ENCODE data around the gene ADGRG3.
A peak's percentile ranks its signal among the peaks of the same experiment; 100 is the strongest.

The ADGRG3 gene

DNA sequence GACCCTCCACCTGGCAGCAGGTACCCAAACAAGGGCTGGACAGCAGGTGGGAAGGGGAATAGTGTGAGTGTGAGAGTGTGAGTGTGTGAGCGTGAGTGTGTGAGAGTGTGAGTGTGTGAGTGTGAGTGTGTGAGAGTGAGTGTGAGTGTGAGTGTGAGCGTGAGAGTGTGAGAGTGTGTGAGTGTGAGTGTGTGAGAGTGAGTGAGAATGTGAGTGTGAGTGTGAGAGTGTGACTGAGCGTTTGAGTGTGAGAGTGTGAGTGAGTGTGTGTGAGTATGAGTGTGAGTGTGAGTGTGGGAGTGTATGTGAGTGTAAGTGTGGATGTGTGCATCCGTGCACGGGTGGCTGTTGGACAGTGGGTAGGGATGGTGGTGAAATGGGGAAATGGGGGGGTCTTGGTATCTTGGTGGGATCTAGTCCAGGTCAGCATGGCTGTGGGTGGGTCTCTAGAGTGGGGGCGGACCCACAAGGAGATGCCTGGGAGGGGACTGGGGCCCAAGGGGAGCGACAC is 39.3 kb upstream of the ADGRG3 start (continued):
- no peak for TF ChIP-seq ZNF621 (tag by site-specific recombination; IDR thresholded peaks at IDR 0.05)
- TF ChIP-seq ZNF529 (tag by site-specific recombination; IDR thresholded peaks at IDR 0.05; ENCODE audit: insufficient replicate concordance): no peak
- no peak for TF ChIP-seq ZBTB48 (tag by site-specific recombination; IDR thresholded peaks at IDR 0.05)
- TF ChIP-seq ZNF792 (tag by site-specific recombination; IDR thresholded peaks at IDR 0.05): 0 out of 2 replicates have a peak, but pooled peaks have one; percentile 45
- TF ChIP-seq ZNF544 (tag by site-specific recombination; IDR thresholded peaks at IDR 0.05): peak; percentile 39; the same call in 1 of the 2 replicates
- TF ChIP-seq ZNF140 (tag by site-specific recombination; IDR thresholded peaks at IDR 0.05): no peak
- TF ChIP-seq ZBTB21 (tag by site-specific recombination; IDR thresholded peaks at IDR 0.05): no peak
- no peak; the same call in 1 of the 2 replicates for TF ChIP-seq ZIC2 (tag by site-specific recombination; IDR thresholded peaks at IDR 0.05)
- TF ChIP-seq ZNF132 (tag by site-specific recombination; IDR thresholded peaks at IDR 0.05; ENCODE audit: borderline replicate concordance): no peak
- TF ChIP-seq SALL2 (tag by site-specific recombination; IDR thresholded peaks at IDR 0.05; ENCODE audit: borderline replicate concordance): no peak
- peak; percentile 65 for TF ChIP-seq ZNF335 (tag by site-specific recombination; conservative IDR thresholded peaks at IDR 0.05)
- no peak for TF ChIP-seq ZBTB1 (tag by site-specific recombination; IDR thresholded peaks at IDR 0.05)
- TF ChIP-seq ZNF169 (tag by site-specific recombination; IDR thresholded peaks at IDR 0.05): no peak
- TF ChIP-seq, protein P1, sequence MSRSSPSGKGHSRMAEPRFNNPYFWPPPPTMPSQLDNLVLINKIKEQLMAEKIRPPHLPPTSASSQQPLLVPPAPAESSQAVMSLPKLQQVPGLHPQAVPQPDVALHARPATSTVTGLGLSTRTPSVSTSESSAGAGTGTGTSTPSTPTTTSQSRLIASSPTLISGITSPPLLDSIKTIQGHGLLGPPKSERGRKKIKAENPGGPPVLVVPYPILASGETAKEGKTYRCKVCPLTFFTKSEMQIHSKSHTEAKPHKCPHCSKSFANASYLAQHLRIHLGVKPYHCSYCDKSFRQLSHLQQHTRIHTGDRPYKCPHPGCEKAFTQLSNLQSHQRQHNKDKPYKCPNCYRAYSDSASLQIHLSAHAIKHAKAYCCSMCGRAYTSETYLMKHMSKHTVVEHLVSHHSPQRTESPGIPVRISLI (tag by site-specific recombination; IDR thresholded peaks at IDR 0.05): no peak
- TF ChIP-seq ZNF302 (tag by site-specific recombination; IDR thresholded peaks at IDR 0.05; ENCODE audit: low read depth): peak; percentile 90
- TF ChIP-seq ZNF112 (tag by site-specific recombination; IDR thresholded peaks at IDR 0.05): no peak
- no peak for TF ChIP-seq ZNF223 (tag by site-specific recombination; IDR thresholded peaks at IDR 0.05)
- TF ChIP-seq ZNF76 (tag by site-specific recombination; IDR thresholded peaks at IDR 0.05; ENCODE audit: borderline replicate concordance, low read depth): 0 out of 2 replicates have a peak, but pooled peaks have one; percentile 53
- no peak for TF ChIP-seq ZSCAN16 (tag by site-specific recombination; IDR thresholded peaks at IDR 0.05)
- 0 out of 2 replicates have a peak, but pooled peaks have one; percentile 72 for TF ChIP-seq ZNF248 (tag by site-specific recombination; IDR thresholded peaks at IDR 0.05)
- TF ChIP-seq, protein P2, sequence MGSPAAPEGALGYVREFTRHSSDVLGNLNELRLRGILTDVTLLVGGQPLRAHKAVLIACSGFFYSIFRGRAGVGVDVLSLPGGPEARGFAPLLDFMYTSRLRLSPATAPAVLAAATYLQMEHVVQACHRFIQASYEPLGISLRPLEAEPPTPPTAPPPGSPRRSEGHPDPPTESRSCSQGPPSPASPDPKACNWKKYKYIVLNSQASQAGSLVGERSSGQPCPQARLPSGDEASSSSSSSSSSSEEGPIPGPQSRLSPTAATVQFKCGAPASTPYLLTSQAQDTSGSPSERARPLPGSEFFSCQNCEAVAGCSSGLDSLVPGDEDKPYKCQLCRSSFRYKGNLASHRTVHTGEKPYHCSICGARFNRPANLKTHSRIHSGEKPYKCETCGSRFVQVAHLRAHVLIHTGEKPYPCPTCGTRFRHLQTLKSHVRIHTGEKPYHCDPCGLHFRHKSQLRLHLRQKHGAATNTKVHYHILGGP (tag by site-specific recombination; IDR thresholded peaks at IDR 0.05): 0 out of 2 replicates have a peak, but pooled peaks have one; percentile 27
- no peak for TF ChIP-seq TRIM28 (IDR thresholded peaks at IDR 0.05; ENCODE audit: borderline replicate concordance, low read length)
- TF ChIP-seq ZBTB7A (tag by site-specific recombination; IDR thresholded peaks at IDR 0.05; ENCODE audit: low read depth): peak; percentile 92
- TF ChIP-seq, protein P3, sequence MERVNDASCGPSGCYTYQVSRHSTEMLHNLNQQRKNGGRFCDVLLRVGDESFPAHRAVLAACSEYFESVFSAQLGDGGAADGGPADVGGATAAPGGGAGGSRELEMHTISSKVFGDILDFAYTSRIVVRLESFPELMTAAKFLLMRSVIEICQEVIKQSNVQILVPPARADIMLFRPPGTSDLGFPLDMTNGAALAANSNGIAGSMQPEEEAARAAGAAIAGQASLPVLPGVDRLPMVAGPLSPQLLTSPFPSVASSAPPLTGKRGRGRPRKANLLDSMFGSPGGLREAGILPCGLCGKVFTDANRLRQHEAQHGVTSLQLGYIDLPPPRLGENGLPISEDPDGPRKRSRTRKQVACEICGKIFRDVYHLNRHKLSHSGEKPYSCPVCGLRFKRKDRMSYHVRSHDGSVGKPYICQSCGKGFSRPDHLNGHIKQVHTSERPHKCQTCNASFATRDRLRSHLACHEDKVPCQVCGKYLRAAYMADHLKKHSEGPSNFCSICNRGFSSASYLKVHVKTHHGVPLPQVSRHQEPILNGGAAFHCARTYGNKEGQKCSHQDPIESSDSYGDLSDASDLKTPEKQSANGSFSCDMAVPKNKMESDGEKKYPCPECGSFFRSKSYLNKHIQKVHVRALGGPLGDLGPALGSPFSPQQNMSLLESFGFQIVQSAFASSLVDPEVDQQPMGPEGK (tag by site-specific recombination; IDR thresholded peaks at IDR 0.05): no peak
- TF ChIP-seq KLF16 (tag by site-specific recombination; IDR thresholded peaks at IDR 0.05): no peak
- TF ChIP-seq, protein P4, sequence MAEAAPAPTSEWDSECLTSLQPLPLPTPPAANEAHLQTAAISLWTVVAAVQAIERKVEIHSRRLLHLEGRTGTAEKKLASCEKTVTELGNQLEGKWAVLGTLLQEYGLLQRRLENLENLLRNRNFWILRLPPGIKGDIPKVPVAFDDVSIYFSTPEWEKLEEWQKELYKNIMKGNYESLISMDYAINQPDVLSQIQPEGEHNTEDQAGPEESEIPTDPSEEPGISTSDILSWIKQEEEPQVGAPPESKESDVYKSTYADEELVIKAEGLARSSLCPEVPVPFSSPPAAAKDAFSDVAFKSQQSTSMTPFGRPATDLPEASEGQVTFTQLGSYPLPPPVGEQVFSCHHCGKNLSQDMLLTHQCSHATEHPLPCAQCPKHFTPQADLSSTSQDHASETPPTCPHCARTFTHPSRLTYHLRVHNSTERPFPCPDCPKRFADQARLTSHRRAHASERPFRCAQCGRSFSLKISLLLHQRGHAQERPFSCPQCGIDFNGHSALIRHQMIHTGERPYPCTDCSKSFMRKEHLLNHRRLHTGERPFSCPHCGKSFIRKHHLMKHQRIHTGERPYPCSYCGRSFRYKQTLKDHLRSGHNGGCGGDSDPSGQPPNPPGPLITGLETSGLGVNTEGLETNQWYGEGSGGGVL (tag by site-specific recombination; IDR thresholded peaks at IDR 0.05): peak; percentile 77
- TF ChIP-seq, protein P5, sequence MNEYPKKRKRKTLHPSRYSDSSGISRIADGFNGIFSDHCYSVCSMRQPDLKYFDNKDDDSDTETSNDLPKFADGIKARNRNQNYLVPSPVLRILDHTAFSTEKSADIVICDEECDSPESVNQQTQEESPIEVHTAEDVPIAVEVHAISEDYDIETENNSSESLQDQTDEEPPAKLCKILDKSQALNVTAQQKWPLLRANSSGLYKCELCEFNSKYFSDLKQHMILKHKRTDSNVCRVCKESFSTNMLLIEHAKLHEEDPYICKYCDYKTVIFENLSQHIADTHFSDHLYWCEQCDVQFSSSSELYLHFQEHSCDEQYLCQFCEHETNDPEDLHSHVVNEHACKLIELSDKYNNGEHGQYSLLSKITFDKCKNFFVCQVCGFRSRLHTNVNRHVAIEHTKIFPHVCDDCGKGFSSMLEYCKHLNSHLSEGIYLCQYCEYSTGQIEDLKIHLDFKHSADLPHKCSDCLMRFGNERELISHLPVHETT (tag by site-specific recombination; IDR thresholded peaks at IDR 0.05): 0 out of 2 replicates have a peak, but pooled peaks have one; percentile 44
- 0 out of 2 replicates have a peak, but pooled peaks have one; percentile 51 for TF ChIP-seq ZNF133 (tag by site-specific recombination; IDR thresholded peaks at IDR 0.05)
- no peak for TF ChIP-seq YY1 (tag by site-specific recombination; IDR thresholded peaks at IDR 0.05)
- no peak; the same call in 1 of the 2 replicates for TF ChIP-seq BCL11A (tag by site-specific recombination; IDR thresholded peaks at IDR 0.05; ENCODE audit: low read depth)
- no peak for TF ChIP-seq KLF8 (tag by site-specific recombination; IDR thresholded peaks at IDR 0.05)
- TF ChIP-seq WT1 (tag by site-specific recombination; IDR thresholded peaks at IDR 0.05): no peak
- no peak for TF ChIP-seq MZF1 (tag by site-specific recombination; IDR thresholded peaks at IDR 0.05; ENCODE audit: borderline replicate concordance)
